Activated CD4-positive, alpha-beta memory T cell treated with anti-CD3 and anti-CD28 coated beads, Interleukin-2, amount 10 ng/mL, durations not matched to agents 7 days and 5 days (primary cell): ENCODE measurements around the gene COLEC11. TPM values are rescaled to one million over a fixed set of nuclear protein-coding genes. Genes with fewer than 3 reads are reported as not detected.

Experiments used
- CTCF ChIA-PET: fragments of 350-600 bp; sonication (Branson Sonifier 250); formaldehyde crosslinking; loops from one replicate; lab custom pipeline; 2021; ENCODE audit warnings: antibody characterized with exemption, inconsistent platforms; lab: Charles Lee
- POLR2A ChIA-PET: fragments of 350-600 bp; sonication (Branson Sonifier 250); formaldehyde crosslinking; loops from one replicate; lab custom pipeline; 2021; ENCODE audit warnings: antibody characterized with exemption; lab: Charles Lee
- DNase-seq: peaks from one replicate; pipeline ENCODE4 v3.0.0-alpha.2; 2020
- H3K27ac Mint-ChIP-seq: one replicate; pipeline ENCODE4 v1.8.0; 2021; ENCODE audit warnings: mild to moderate bottlenecking, mixed read lengths
- H3K27me3 Mint-ChIP-seq: one replicate; pipeline ENCODE4 v1.8.0; 2021; ENCODE audit warnings: mixed read lengths
- H3K36me3 Mint-ChIP-seq: one replicate; pipeline ENCODE4 v1.8.0; 2021; ENCODE audit warnings: low read depth, mixed read lengths
- H3K4me1 Mint-ChIP-seq: one replicate; pipeline ENCODE4 v1.8.0; 2021; ENCODE audit warnings: mixed read lengths
- H3K4me3 Mint-ChIP-seq: one replicate; pipeline ENCODE4 v1.8.0; 2021; ENCODE audit warnings: mild to moderate bottlenecking, mixed read lengths
- H3K9me3 Mint-ChIP-seq: one replicate; pipeline ENCODE4 v1.8.0; 2021; ENCODE audit warnings: mixed read lengths
- total RNA-seq, 2 experiments: library from RNA; stranded (reverse); gene quantifications; one replicate each; pipeline ENCODE4 v1.2.3, GENCODE V29; 2021

COLEC11 gene
- total RNA-seq, 2 experiments from 2014 or later = not detected

- peaks cover 32% of the 10 kb centered on the region for H3K4me1 Mint-ChIP-seq
- ChIA-PET CTCF (interaction anchor here (0.9 to 1.3 kb wide), 2 partner anchors 9 to 21 kb away, joined by 3 to 7 read pairs; no protein-coding TSS in a partner anchor), POLR2A (interaction anchor here (1.6 to 3.3 kb wide), 3 partner anchors 9 to 103 kb away, joined by 4 to 20 read pairs (median 11); partner anchors contain the start of gene RNASEH1)
- no peak for DNase-seq
- peak overlapping the region; percentile 79 for H3K27ac Mint-ChIP-seq
- no peaks in the 10 kb centered on the region for H3K27me3 Mint-ChIP-seq
- peaks cover 8% of the 10 kb centered on the region for H3K9me3 Mint-ChIP-seq
- H3K4me3 Mint-ChIP-seq = no peak overlapping the region
- peaks cover 13% of the 10 kb centered on the region for H3K36me3 Mint-ChIP-seq
Observed at GRCh38 chr2:3661149-3661660, 66.3 kb downstream of the COLEC11 start.

GRCh38 chr2:3662239-3662638 lies 67.3 kb downstream of the COLEC11 start:
- Mint-ChIP-seq H3K27ac (peak overlapping the region; percentile 79), H3K9me3 (peaks cover 8% of the 10 kb centered on the region), H3K4me1 (peaks cover 32% of the 10 kb centered on the region), H3K27me3 (no peaks in the 10 kb centered on the region), H3K36me3 (peaks cover 13% of the 10 kb centered on the region), H3K4me3 (no peak overlapping the region)
- ChIA-PET POLR2A (interaction anchor here (3.1 to 3.3 kb wide), 2 partner anchors 10 to 104 kb away, joined by 11 to 20 read pairs; partner anchors contain the start of gene RNASEH1), CTCF (interaction anchor here (1.3 kb wide), 2 partner anchors 10 to 30 kb away, joined by 3 to 7 read pairs; no protein-coding TSS in a partner anchor)
- DNase-seq = no peak

- POLR2A ChIA-PET = no interaction called here
Observed at GRCh38 chr2:3664118-3664517, 69.2 kb downstream of the COLEC11 start.

GRCh38 chr2:3664925-3665324 lies 70.0 kb downstream of the COLEC11 start:
- ChIA-PET POLR2A (no interaction called here), CTCF (interaction anchor here (0.8 kb wide), 1 partner anchor 241 kb away, joined by 4 read pairs; no protein-coding TSS in a partner anchor)
- Mint-ChIP-seq H3K9me3 (peaks cover 8% of the 10 kb centered on the region), H3K36me3 (peaks cover 8% of the 10 kb centered on the region), H3K27ac (no peak overlapping the region), H3K4me1 (peaks cover 26% of the 10 kb centered on the region), H3K27me3 (no peaks in the 10 kb centered on the region), H3K4me3 (no peak overlapping the region)
- peak; percentile 8 for DNase-seq

More at GRCh38 chr2:3664118-3664517, 69.2 kb downstream of the COLEC11 start:
- Mint-ChIP-seq H3K36me3 (peaks cover 13% of the 10 kb centered on the region), H3K27me3 (no peaks in the 10 kb centered on the region), H3K4me3 (no peak overlapping the region), H3K4me1 (peaks cover 34% of the 10 kb centered on the region), H3K27ac (no peak overlapping the region), H3K9me3 (peaks cover 8% of the 10 kb centered on the region)
- no peak for DNase-seq
- CTCF ChIA-PET = no interaction called here

GRCh38 chr2:3665886-3666612 lies 71.1 kb downstream of the COLEC11 start:
- Mint-ChIP-seq H3K4me3 (no peak overlapping the region), H3K36me3 (no peaks in the 10 kb centered on the region), H3K4me1 (peaks cover 14% of the 10 kb centered on the region), H3K27ac (no peak overlapping the region), H3K27me3 (no peaks in the 10 kb centered on the region), H3K9me3 (no peaks in the 10 kb centered on the region)
- peak; percentile 11 for DNase-seq
- CTCF ChIA-PET = no interaction called here
- POLR2A ChIA-PET = no interaction called here

- H3K27ac Mint-ChIP-seq = no peak overlapping the region
- H3K4me1 Mint-ChIP-seq = peaks cover 9% of the 10 kb centered on the region
- H3K36me3 Mint-ChIP-seq = no peaks in the 10 kb centered on the region
- no peaks in the 10 kb centered on the region for H3K9me3 Mint-ChIP-seq
- ChIA-PET POLR2A (no interaction called here), CTCF (no interaction called here)
- no peaks in the 10 kb centered on the region for H3K27me3 Mint-ChIP-seq
- DNase-seq = no peak
- no peak overlapping the region for H3K4me3 Mint-ChIP-seq
Observed at GRCh38 chr2:3666613-3666975, 71.7 kb downstream of the COLEC11 start.

GRCh38 chr2:3667151-3667631 lies 72.3 kb downstream of the COLEC11 start:
- H3K4me3 Mint-ChIP-seq = no peak overlapping the region
- peaks cover 3% of the 10 kb centered on the region for H3K4me1 Mint-ChIP-seq
- no peak overlapping the region for H3K27ac Mint-ChIP-seq
- no peaks in the 10 kb centered on the region for H3K9me3 Mint-ChIP-seq
- ChIA-PET POLR2A (no interaction called here), CTCF (no interaction called here)
- no peaks in the 10 kb centered on the region for H3K27me3 Mint-ChIP-seq
- DNase-seq = peak; percentile 8
- no peaks in the 10 kb centered on the region for H3K36me3 Mint-ChIP-seq

- no peaks in the 10 kb centered on the region for H3K27me3 Mint-ChIP-seq
- peak; percentile 6 for DNase-seq
- H3K36me3 Mint-ChIP-seq = no peaks in the 10 kb centered on the region
- H3K4me1 Mint-ChIP-seq = peaks cover 2% of the 10 kb centered on the region
- no peak overlapping the region for H3K27ac Mint-ChIP-seq
- H3K4me3 Mint-ChIP-seq = no peak overlapping the region
- ChIA-PET POLR2A (no interaction called here), CTCF (no interaction called here)
- no peaks in the 10 kb centered on the region for H3K9me3 Mint-ChIP-seq
Observed at GRCh38 chr2:3669656-3670055, 74.7 kb downstream of the COLEC11 start.

- H3K4me3 Mint-ChIP-seq = no peak overlapping the region
- ChIA-PET POLR2A (no interaction called here), CTCF (no interaction called here)
- H3K36me3 Mint-ChIP-seq = no peaks in the 10 kb centered on the region
- DNase-seq = peak; percentile 11
- H3K4me1 Mint-ChIP-seq = peaks cover 2% of the 10 kb centered on the region
- no peaks in the 10 kb centered on the region for H3K27me3 Mint-ChIP-seq
- H3K9me3 Mint-ChIP-seq = no peaks in the 10 kb centered on the region
- no peak overlapping the region for H3K27ac Mint-ChIP-seq
Observed at GRCh38 chr2:3670376-3670775, 75.5 kb downstream of the COLEC11 start.

- no peaks in the 10 kb centered on the region for H3K9me3 Mint-ChIP-seq
- H3K27ac Mint-ChIP-seq = no peak overlapping the region
- ChIA-PET POLR2A (no interaction called here), CTCF (no interaction called here)
- H3K27me3 Mint-ChIP-seq = peaks cover 1% of the 10 kb centered on the region
- peak; percentile 10 for DNase-seq
- no peaks in the 10 kb centered on the region for H3K36me3 Mint-ChIP-seq
- peaks cover 2% of the 10 kb centered on the region for H3K4me1 Mint-ChIP-seq
- no peak overlapping the region for H3K4me3 Mint-ChIP-seq
Observed at GRCh38 chr2:3670941-3671340, 76.0 kb downstream of the COLEC11 start.

- ChIA-PET POLR2A (no interaction called here), CTCF (no interaction called here)
- no peaks in the 10 kb centered on the region for H3K36me3 Mint-ChIP-seq
Observed at GRCh38 chr2:3672861-3673678, 78.2 kb downstream of the COLEC11 start.

GRCh38 chr2:3674066-3674845 lies 79.3 kb downstream of the COLEC11 start:
- H3K4me3 Mint-ChIP-seq = no peak overlapping the region

More at GRCh38 chr2:3672861-3673678, 78.2 kb downstream of the COLEC11 start:
- no peak for DNase-seq
- H3K4me3 Mint-ChIP-seq = no peak overlapping the region
- no peaks in the 10 kb centered on the region for H3K9me3 Mint-ChIP-seq
- no peak overlapping the region for H3K27ac Mint-ChIP-seq
- H3K4me1 Mint-ChIP-seq = peaks cover under 1% of the 10 kb centered on the region
- H3K27me3 Mint-ChIP-seq = peaks cover 1% of the 10 kb centered on the region

More at GRCh38 chr2:3674066-3674845, 79.3 kb downstream of the COLEC11 start:
- Mint-ChIP-seq H3K27ac (no peak overlapping the region), H3K4me1 (no peaks in the 10 kb centered on the region), H3K27me3 (peaks cover 3% of the 10 kb centered on the region), H3K36me3 (no peaks in the 10 kb centered on the region), H3K9me3 (no peaks in the 10 kb centered on the region)
- no peak for DNase-seq
- ChIA-PET POLR2A (no interaction called here), CTCF (no interaction called here)
